ENCODE measurements around the gene SPSB1. TPM values are rescaled to one million over a fixed set of nuclear protein-coding genes. Genes with fewer than 3 reads are reported as not detected.

Gene SPSB1
- total RNA-seq, 1 experiment from 2014 or later, result 4.3 TPM

DNA sequence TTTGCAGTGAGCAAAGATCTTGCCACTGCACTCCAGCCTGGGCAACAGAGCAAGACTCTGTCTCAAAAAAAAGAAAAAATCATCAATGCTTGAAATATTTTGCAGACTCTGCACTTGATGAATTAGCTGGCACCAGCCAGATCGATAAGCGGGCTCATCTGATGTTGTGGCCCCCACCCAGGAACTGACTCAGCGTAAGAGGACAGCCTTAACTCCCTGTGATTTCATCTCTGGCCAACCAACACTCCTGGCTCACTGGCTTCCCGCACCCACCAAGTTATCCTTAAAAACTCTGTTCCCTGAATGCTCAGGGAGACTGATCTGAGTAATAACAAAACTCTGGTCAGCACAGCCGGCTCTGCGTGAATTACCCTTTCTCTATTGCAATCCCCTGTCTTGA, 98.9 kb downstream of the SPSB1 start (continued):
- no peak for TF ChIP-seq ZSCAN18 (CRISPR knock-in tag; IDR thresholded peaks at IDR 0.05)
- TF ChIP-seq ESRRA (CRISPR knock-in tag; IDR thresholded peaks at IDR 0.05; ENCODE audit: borderline replicate concordance), result no peak
- no peak for TF ChIP-seq MYBL2 (CRISPR knock-in tag; IDR thresholded peaks at IDR 0.05)
- no peak for TF ChIP-seq TEAD1 (CRISPR knock-in tag; IDR thresholded peaks at IDR 0.05)
- TF ChIP-seq ZBTB21 (CRISPR knock-in tag; IDR thresholded peaks at IDR 0.05; ENCODE audit: borderline replicate concordance), result no peak

DNA sequence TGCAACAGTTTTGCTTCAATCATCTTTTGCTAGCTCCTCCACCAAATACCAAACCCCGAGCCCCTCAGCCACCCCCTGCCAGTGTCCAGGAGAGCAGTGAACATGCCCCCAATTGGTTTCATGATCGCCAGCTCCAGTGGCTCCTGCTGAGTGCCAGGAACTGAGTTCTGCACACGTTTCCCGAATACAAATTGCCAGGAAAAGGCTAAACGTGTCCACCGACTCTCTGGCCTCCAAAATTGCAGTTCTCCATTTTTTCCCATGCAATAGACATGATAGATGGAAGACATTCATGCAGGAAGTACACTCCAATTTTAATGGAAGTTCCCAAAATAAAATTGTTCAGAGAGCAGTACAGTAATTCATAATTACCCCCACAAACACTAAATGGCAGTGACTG, 101.3 kb downstream of the SPSB1 start:
- ChIA-PET CTCF (no interaction called here), POLR2A (no interaction called here)
- ATAC-seq (no peak), DNase-seq (ENCODE audit: low spot score) (no peak)
- peaks cover 4% of the 10 kb centered on the region; the same call in 1 of the 2 replicates for H3K27me3 Mint-ChIP-seq (ENCODE audit: low read depth)
- H3K36me3 Mint-ChIP-seq, result peaks cover 4% of the 10 kb centered on the region; the same call in 1 of the 2 replicates
- TF ChIP-seq, protein P1, sequence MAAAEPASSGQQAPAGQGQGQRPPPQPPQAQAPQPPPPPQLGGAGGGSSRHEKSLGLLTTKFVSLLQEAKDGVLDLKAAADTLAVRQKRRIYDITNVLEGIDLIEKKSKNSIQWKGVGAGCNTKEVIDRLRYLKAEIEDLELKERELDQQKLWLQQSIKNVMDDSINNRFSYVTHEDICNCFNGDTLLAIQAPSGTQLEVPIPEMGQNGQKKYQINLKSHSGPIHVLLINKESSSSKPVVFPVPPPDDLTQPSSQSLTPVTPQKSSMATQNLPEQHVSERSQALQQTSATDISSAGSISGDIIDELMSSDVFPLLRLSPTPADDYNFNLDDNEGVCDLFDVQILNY (CRISPR knock-in tag; IDR thresholded peaks at IDR 0.05), result no peak
- TF ChIP-seq, protein P2, sequence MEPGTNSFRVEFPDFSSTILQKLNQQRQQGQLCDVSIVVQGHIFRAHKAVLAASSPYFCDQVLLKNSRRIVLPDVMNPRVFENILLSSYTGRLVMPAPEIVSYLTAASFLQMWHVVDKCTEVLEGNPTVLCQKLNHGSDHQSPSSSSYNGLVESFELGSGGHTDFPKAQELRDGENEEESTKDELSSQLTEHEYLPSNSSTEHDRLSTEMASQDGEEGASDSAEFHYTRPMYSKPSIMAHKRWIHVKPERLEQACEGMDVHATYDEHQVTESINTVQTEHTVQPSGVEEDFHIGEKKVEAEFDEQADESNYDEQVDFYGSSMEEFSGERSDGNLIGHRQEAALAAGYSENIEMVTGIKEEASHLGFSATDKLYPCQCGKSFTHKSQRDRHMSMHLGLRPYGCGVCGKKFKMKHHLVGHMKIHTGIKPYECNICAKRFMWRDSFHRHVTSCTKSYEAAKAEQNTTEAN (CRISPR knock-in tag; IDR thresholded peaks at IDR 0.05), result no peak
- peaks cover 16% of the 10 kb centered on the region for H3K9me3 Mint-ChIP-seq
- no peak overlapping the region for H3K4me3 Mint-ChIP-seq
- no peaks in the 10 kb centered on the region for H3K4me1 Mint-ChIP-seq
- no peak overlapping the region for H3K27ac Mint-ChIP-seq

- H3K27me3 Mint-ChIP-seq (ENCODE audit: low read depth), result peaks cover 4% of the 10 kb centered on the region; the same call in 1 of the 2 replicates
- no peak for DNase-seq (ENCODE audit: low spot score)
- H3K27ac Mint-ChIP-seq, result no peak overlapping the region
- ChIA-PET CTCF (no interaction called here), POLR2A (no interaction called here)
- no peak overlapping the region for H3K4me3 Mint-ChIP-seq
- peaks cover 11% of the 10 kb centered on the region for H3K9me3 Mint-ChIP-seq
- peaks cover 4% of the 10 kb centered on the region; the same call in 1 of the 2 replicates for H3K36me3 Mint-ChIP-seq
- TF ChIP-seq IRF2 (CRISPR knock-in tag; IDR thresholded peaks at IDR 0.05; ENCODE audit: borderline replicate concordance, low read depth), result no peak
- TF ChIP-seq, protein P1 (CRISPR knock-in tag; IDR thresholded peaks at IDR 0.05), result no peak
- TF ChIP-seq, protein P3, sequence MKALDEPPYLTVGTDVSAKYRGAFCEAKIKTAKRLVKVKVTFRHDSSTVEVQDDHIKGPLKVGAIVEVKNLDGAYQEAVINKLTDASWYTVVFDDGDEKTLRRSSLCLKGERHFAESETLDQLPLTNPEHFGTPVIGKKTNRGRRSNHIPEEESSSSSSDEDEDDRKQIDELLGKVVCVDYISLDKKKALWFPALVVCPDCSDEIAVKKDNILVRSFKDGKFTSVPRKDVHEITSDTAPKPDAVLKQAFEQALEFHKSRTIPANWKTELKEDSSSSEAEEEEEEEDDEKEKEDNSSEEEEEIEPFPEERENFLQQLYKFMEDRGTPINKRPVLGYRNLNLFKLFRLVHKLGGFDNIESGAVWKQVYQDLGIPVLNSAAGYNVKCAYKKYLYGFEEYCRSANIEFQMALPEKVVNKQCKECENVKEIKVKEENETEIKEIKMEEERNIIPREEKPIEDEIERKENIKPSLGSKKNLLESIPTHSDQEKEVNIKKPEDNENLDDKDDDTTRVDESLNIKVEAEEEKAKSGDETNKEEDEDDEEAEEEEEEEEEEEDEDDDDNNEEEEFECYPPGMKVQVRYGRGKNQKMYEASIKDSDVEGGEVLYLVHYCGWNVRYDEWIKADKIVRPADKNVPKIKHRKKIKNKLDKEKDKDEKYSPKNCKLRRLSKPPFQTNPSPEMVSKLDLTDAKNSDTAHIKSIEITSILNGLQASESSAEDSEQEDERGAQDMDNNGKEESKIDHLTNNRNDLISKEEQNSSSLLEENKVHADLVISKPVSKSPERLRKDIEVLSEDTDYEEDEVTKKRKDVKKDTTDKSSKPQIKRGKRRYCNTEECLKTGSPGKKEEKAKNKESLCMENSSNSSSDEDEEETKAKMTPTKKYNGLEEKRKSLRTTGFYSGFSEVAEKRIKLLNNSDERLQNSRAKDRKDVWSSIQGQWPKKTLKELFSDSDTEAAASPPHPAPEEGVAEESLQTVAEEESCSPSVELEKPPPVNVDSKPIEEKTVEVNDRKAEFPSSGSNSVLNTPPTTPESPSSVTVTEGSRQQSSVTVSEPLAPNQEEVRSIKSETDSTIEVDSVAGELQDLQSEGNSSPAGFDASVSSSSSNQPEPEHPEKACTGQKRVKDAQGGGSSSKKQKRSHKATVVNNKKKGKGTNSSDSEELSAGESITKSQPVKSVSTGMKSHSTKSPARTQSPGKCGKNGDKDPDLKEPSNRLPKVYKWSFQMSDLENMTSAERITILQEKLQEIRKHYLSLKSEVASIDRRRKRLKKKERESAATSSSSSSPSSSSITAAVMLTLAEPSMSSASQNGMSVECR (CRISPR knock-in tag; IDR thresholded peaks at IDR 0.05; ENCODE audit: borderline replicate concordance), result no peak
- ATAC-seq, result no peak
- no peaks in the 10 kb centered on the region for H3K4me1 Mint-ChIP-seq
Observed at GRCh38 chr1:9395018-9395417, 102.3 kb downstream of the SPSB1 start.

- ChIA-PET CTCF (interaction anchor here (1.6 kb wide), 1 partner anchor 31 kb away, joined by 3 read pairs; no protein-coding TSS in a partner anchor), POLR2A (no interaction called here)
- peaks cover 4% of the 10 kb centered on the region; the same call in 1 of the 2 replicates for H3K27me3 Mint-ChIP-seq (ENCODE audit: low read depth)
- no peak for ATAC-seq
- no peaks in the 10 kb centered on the region for H3K4me1 Mint-ChIP-seq
- H3K9me3 Mint-ChIP-seq, result peaks cover 11% of the 10 kb centered on the region
- peaks cover 4% of the 10 kb centered on the region; the same call in 1 of the 2 replicates for H3K36me3 Mint-ChIP-seq
- TF ChIP-seq ERG (CRISPR knock-in tag; IDR thresholded peaks at IDR 0.05), result no peak
- no peak for TF ChIP-seq TP53 (CRISPR knock-in tag; IDR thresholded peaks at IDR 0.05)
- TF ChIP-seq SP1 (CRISPR knock-in tag; conservative IDR thresholded peaks at IDR 0.05), result no peak
- TF ChIP-seq MAX (CRISPR knock-in tag; IDR thresholded peaks at IDR 0.05), result no peak
- no peak for TF ChIP-seq ZNF317 (CRISPR knock-in tag; IDR thresholded peaks at IDR 0.05; ENCODE audit: borderline replicate concordance, low read depth)
- no peak for TF ChIP-seq ZNF219 (CRISPR knock-in tag; IDR thresholded peaks at IDR 0.05; ENCODE audit: borderline replicate concordance)
- H3K27ac Mint-ChIP-seq, result no peak overlapping the region
- H3K4me3 Mint-ChIP-seq, result no peak overlapping the region
- DNase-seq (ENCODE audit: low spot score), result no peak
Observed at GRCh38 chr1:9397047-9397446, 104.4 kb downstream of the SPSB1 start.
